GM19468 (cell line): Measurements from ENCODE around the gene SAXO1.
"Not testable (repeated sequence)": the region's sequence is repeated elsewhere in the genome, so short reads cannot be mapped to it uniquely, and the experiment has no call there.

Source experiments
- ATAC-seq: cut with Tn5 transposase; IDR thresholded peaks from one replicate; pipeline ENCODE4 v1.9.1; 2021; ENCODE audit warnings: mild to moderate bottlenecking, moderate library complexity, moderate number of reproducible peaks; ENCODE audit not compliant: unreplicated experiment; ENCODE audit errors: extremely low read depth

SAXO1 gene

GRCh38 chr9:18972675-18973074 is 60.3 kb downstream of the SAXO1 start:
- no peak for ATAC-seq

DNA sequence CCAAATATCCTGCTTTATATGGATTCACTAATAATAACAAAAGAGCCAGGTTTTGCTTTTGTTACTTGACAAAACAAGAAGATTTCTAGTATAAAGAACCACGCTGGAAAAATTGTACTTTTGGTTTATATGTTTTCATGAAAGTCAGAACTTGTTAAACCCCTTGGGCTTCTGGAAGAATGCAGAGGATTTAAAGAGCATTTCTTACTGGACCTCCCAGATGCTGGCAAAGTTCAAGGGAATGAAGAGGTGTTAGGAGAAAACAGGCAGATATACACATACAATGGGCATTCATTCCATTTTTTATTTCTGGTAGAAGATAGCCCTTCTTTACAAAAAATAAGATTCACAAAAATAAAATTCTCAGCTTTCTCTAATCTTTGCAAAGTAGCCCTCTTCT is 61.1 kb downstream of the SAXO1 start:
- no peak for ATAC-seq

DNA sequence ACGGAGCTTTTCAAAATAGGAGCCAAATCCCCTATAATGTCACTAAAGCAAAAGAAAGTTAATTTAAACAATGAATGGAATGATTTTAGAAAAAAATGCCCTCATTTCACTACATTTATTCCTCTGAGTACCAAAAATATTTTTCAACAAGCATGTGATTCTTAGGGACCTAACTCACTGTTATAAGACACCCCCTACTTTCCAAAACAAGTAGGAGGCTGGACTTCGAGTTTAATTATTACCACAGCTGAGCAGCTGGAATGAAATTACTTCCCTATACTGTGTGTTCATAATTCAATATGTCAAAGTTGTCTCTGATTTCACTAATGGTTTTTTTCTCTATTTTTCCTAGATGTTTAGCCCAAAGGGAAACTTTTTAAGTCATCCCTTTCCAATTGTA is 61.6 kb downstream of the SAXO1 start:
- ATAC-seq: no peak

DNA sequence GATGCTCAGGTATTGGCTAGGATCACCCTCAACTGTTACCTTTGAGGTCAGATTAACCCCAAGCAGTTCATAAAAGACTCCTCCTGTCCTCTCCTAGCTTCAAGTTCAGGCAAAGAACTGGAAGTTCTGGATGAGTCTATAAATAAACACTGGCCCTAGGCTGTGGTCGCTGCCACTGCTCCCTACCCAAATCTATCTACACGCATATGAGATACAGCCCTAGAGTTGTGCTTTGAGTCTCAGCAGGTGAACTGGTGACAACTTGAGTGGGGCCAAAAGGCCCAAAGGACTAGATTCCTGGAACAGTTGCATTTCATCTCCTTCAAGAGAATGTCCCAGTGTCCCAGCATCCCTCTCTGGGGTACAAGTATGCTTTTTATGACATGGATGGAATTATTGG is 62.6 kb downstream of the SAXO1 start:
- ATAC-seq: no peak

GRCh38 chr9:18969128-18969527 is 63.9 kb downstream of the SAXO1 start:
- no peak for ATAC-seq

- ATAC-seq: no peak
Measured at GRCh38 chr9:18955626-18956025, 77.4 kb downstream of the SAXO1 start.

- no peak for ATAC-seq
Measured at GRCh38 chr9:18951936-18952335, 81.1 kb downstream of the SAXO1 start.

- ATAC-seq: no peak
Measured at GRCh38 chr9:18947892-18948339, 85.1 kb downstream of the SAXO1 start.

DNA sequence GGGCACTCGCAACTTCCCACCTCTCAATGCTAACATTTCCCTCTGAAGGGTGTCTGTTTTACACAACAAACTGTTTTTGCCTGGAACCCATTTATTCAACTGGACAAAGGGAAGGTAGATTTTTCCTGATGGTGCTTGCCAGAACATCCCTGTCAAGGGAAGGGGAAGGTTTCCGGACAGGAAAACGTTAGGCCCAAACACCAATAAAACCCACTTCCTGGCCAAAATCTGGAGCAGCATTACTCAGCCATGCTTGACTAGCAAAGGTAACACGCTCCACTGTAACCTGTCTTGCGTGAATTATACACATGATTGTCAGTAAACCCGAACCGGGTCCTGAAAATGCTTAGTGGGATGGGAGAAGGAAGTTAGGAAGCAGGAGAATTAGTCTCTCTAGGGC is 90.2 kb downstream of the SAXO1 start:
- ATAC-seq: no peak

- ATAC-seq: no peak
Measured at GRCh38 chr9:18941060-18941740, 91.8 kb downstream of the SAXO1 start.

DNA sequence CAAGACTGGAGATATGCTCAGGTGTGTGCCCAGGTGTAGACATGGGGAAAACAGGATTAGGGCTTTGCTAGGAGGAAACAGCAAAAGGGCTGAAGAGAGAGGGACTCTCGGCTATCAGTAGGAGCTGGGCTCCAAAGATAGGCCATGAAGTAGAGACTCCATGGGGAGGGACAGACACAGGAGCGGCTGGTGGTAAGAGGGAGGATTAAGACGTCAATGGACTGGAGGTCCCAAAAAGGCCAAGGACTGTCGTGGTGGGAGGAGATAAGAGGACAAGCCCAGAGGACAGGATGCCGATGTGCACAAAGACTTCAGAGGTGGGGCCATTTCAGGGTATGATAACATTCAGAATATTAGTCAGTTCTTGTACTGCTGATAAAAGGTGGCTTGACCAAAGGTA is 93.1 kb downstream of the SAXO1 start:
- no peak for ATAC-seq

DNA sequence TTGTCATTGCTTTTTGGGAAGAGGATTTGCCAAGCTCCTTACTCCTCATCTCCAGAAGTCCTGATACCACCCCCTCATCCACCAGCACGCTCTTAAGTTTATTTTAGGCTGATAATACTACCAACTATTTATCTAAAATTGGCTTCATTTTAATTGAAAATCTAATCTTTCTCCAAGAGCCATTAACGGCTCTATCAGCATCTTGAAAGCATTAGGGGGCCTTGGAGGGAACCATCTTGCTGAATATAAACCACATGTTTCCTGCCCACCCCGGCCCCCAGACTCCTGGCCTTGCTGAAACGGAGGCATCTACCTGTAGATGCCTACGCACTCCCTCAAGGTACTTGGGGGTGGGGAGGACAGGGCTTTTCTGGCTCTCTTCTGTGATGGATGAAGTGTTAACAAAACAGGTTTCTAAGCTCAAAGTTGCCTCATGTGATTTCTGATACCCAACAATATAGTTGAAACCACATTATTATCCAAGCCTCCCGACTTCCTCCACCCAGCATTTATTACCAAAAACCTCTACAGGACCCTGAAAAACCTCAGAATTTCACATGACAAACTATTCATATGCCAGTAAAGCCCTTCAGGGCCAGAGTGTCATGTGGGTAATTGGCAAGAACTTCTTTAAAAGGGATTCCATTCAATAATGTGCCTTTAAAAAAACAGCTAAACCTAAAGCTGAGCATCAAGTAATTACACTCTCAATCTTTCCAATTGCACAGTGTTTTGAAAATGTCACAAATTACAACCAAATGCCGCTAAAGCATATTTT is 96.7 kb downstream of the SAXO1 start:
- ATAC-seq: no peak

DNA sequence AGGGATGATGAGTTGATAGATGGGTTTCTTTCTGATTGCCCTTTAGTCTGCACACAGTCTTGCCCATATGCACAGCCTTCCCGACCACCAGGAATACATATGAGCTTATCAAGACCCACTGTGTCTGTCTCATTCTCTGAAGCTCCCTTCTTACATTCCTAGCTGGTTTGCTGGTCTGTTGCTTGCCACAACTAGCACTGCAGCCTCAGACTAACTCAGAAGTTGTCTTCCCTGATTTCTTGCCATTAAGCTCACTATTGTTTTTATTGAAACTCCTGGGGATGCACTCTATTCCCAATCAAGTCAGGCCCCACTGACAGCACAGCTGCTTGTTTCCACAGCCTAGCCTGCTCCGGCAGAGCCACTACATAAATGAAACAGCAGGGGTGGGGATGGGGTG is 97.5 kb downstream of the SAXO1 start:
- ATAC-seq: no peak

DNA sequence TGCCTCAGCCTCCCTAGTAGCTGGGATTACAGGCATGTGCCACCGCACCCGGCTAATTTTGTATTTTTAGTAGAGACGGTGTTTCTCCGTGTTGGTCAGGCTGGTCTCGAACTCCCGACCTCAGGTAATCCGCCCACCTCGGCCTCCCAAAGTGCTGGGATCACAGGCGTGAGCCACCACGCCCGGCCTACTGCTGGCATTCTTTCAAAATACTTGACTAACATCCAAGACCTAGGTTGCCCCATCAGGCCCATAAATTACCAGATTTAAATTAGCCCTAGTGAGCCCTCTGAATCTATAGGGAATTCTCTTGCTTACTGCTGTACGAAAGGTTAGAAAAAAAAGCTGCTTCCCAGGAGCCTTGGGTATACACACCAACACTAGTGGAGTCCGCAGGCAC is 102.4 kb downstream of the SAXO1 start:
- ATAC-seq: not testable (repeated sequence)

GRCh38 chr9:18928711-18929110 is 104.3 kb downstream of the SAXO1 start:
- ATAC-seq: no peak

GRCh38 chr9:18926513-18926912 is 106.5 kb downstream of the SAXO1 start:
- ATAC-seq: no peak

GRCh38 chr9:18925880-18926279 is 107.1 kb downstream of the SAXO1 start:
- ATAC-seq: no peak

- no peak for ATAC-seq
Measured at GRCh38 chr9:18923671-18924430, 109.2 kb downstream of the SAXO1 start.

DNA sequence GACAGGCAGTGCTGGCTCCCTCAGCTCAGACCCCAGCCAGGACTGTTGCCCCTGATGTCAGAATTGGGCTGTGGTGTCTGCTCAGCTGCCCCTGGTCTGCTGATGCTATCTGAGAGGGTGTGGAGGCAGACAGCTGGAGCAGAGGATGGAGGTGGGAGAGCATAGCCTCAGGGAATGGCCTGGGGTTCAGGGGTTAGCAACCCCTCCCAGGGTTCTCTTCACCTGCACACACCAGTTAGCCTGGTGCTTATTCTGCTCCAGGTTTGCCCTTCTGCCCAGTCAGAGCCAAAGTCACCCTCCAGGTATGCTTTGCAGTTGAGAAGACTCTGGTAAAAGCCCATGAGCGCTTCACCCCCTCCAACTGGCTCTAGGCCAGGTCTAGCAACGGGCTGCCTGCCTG is 109.8 kb downstream of the SAXO1 start:
- no peak for ATAC-seq

DNA sequence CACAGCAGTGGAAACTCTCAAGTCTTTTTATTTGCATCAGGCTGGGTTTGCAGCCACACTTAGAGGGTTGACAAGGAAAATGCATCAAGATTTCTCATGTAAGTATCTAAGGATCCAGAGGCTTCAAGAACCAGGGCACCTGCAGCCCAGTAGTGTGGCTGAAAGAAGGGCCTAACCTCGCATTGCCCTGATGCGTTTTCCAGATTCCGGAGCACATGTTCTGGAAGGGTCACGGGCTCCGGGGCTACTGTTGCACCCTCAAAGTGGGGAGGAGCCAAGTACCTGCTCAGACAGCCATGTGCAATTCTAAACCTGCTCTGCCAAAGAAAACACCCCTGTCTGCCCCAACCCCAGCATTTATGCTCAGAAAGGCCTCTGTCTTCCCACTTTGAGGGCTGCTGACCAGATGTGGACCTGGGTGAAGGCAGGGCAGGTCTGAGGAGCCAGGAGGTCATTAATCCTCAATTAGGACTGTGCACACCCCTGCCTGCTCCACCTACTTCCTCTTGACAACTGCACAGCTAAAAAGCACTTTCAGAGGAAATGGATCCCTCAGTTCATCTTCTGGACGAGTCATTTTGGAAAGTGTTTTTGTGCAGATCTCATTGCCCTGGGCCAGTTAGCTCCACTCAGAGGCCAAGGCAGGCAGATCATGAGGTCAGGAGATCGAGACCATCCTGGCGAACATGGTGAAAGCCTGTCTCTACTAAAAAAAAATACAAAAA is 110.7 kb downstream of the SAXO1 start:
- no peak for ATAC-seq
